NOMO-1 (cell line): ENCODE measurements around the gene PON2.
A peak's percentile ranks its signal among the peaks of the same experiment; 100 is the strongest.

Experiments used
- DNase-seq, 2 experiments: peaks; one replicate each; lab custom pipeline; 2025; ENCODE audit not compliant: unreplicated experiment in 2 of 2; lab: John Stamatoyannopoulos, UW

PON2 gene

GRCh38 chr7:95446618-95447017 lies 11.8 kb upstream of the PON2 start:
- DNase-seq: no peak

- no peak for DNase-seq
Measured at GRCh38 chr7:95444796-95445195, 10.0 kb upstream of the PON2 start.

GRCh38 chr7:95441042-95441823 lies 6.4 kb upstream of the PON2 start:
- DNase-seq: no peak

GRCh38 chr7:95440394-95441038 lies 5.7 kb upstream of the PON2 start:
- no peak for DNase-seq

GRCh38 chr7:95436407-95436806 lies 1.6 kb upstream of the PON2 start:
- DNase-seq: no peak

- no peak for DNase-seq
Measured at GRCh38 chr7:95435422-95435780, 573 bp upstream of the PON2 start.

- DNase-seq: peak; percentile 74 to 83
Measured at GRCh38 chr7:95433952-95434556, 774 bp downstream of the PON2 start.

GRCh38 chr7:95433129-95433528 lies 1.7 kb downstream of the PON2 start:
- no peak for DNase-seq

GRCh38 chr7:95432606-95433005 lies 2.2 kb downstream of the PON2 start:
- DNase-seq: no peak

- no peak for DNase-seq
Measured at GRCh38 chr7:95430864-95431263, 4.0 kb downstream of the PON2 start.

- no peak for DNase-seq
Measured at GRCh38 chr7:95429241-95429990, 5.4 kb downstream of the PON2 start.

GRCh38 chr7:95427914-95428516 lies 6.8 kb downstream of the PON2 start:
- DNase-seq: no peak

- DNase-seq: no peak
Measured at GRCh38 chr7:95427166-95427565, 7.7 kb downstream of the PON2 start.

- DNase-seq: no peak
Measured at GRCh38 chr7:95425694-95426093, 9.1 kb downstream of the PON2 start.

- no peak for DNase-seq
Measured at GRCh38 chr7:95424716-95425115, 10.1 kb downstream of the PON2 start.

GRCh38 chr7:95421847-95422444 lies 12.9 kb downstream of the PON2 start:
- no peak for DNase-seq

GRCh38 chr7:95421000-95421846 lies 13.6 kb downstream of the PON2 start:
- DNase-seq: no peak

- no peak for DNase-seq
Measured at GRCh38 chr7:95412075-95412474, 22.8 kb downstream of the PON2 start.

GRCh38 chr7:95411666-95412065 lies 23.2 kb downstream of the PON2 start:
- DNase-seq: peak in 1 of 2 experiments; percentile 34

GRCh38 chr7:95411036-95411435 lies 23.8 kb downstream of the PON2 start:
- no peak for DNase-seq
